ENCODE data around the gene CX3CL1.
"Not testable (repeated sequence)": the region's sequence is repeated elsewhere in the genome, so short reads cannot be mapped to it uniquely, and the experiment has no call there.

CX3CL1 gene

GRCh38 chr16:57358086-57358420 lies 14.2 kb upstream of the CX3CL1 start:
- no peak for DNase-seq

- DNase-seq = no peak
Measured at GRCh38 chr16:57358527-57359095, 13.7 kb upstream of the CX3CL1 start, which contains the start of gene CCL22. Gene CCL22, plus strand, starts transcription at chr16:57358783. Its CDS starts 34 bp downstream, at chr16:57358817.

- no peak for DNase-seq
Measured at GRCh38 chr16:57360321-57360935, 11.9 kb upstream of the CX3CL1 start.

- DNase-seq = no peak
Measured at GRCh38 chr16:57361404-57361803, 10.9 kb upstream of the CX3CL1 start.

DNA sequence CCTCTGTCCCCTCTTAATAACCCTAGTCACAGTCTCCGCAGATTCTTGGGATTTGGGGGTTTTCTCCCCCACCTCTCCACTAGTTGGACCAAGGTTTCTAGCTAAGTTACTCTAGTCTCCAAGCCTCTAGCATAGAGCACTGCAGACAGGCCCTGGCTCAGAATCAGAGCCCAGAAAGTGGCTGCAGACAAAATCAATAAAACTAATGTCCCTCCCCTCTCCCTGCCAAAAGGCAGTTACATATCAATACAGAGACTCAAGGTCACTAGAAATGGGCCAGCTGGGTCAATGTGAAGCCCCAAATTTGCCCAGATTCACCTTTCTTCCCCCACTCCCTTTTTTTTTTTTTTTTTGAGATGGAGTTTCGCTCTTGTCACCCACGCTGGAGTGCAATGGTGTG lies 8.1 kb upstream of the CX3CL1 start:
- no peak for DNase-seq

- no peak for DNase-seq
Measured at GRCh38 chr16:57366544-57367040, 5.7 kb upstream of the CX3CL1 start.

- DNase-seq = no peak
Measured at GRCh38 chr16:57367116-57367752, 5.1 kb upstream of the CX3CL1 start.

- no peak for DNase-seq
Measured at GRCh38 chr16:57371494-57372371, 557 bp upstream of the CX3CL1 start.

GRCh38 chr16:57373117-57373947 lies 1.0 kb downstream of the CX3CL1 start:
- no peak for DNase-seq

GRCh38 chr16:57374067-57374534 lies 1.8 kb downstream of the CX3CL1 start:
- no peak for DNase-seq

DNA sequence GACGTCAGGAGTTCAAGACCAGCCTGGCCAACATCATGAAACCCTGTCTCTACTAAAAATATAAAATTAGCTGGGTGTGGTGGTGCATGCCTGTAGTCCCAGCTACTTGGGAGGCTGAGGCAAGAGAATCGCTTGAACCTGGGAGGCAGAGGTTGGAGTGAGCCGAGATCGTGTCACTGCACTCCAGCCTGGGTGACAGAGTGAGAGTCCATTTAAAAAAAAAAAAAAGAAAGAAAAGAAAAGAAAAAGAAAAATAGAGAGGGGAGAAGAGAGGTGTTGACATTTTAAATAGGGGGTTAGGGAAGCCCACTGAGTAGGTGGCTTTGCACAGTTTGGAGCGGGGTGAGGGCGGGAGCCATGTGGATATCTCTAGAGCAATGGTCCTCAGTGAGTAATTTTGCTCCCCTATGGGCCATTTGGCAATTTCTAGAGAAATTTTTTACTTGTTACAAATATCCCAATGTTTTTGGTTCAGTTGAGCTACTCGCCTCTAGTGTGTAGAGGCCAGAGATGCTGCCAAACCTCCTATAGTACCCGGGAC lies 2.7 kb downstream of the CX3CL1 start:
- DNase-seq = not testable (repeated sequence)

DNA sequence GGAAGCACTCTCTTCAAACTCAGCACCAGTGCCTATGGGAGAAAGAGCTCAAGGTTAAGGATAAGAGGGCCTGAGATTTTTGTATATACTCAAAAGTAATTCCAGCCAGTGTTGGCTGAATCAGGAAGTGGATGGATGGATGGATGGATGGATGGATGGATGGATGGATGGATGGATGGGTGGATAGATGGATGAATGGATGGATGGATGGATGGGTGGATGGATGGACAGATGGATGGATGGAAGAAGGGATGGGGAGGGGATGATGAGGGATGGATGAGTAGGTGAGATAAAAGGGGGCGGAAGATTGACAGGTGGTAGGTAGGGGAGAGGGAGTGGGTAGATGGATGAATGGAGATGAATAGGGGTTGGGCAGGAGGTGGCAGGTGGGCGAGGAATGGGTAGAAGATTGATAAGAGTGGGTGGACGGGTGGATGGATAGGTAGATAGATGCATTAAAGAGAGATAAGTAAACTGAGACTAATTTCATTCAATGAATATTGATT lies 4.1 kb downstream of the CX3CL1 start:
- no peak for DNase-seq

- DNase-seq = no peak
Measured at GRCh38 chr16:57377080-57377841, 5.0 kb downstream of the CX3CL1 start.

- no peak for DNase-seq
Measured at GRCh38 chr16:57379579-57379978, 7.3 kb downstream of the CX3CL1 start.

GRCh38 chr16:57380671-57381462 lies 8.6 kb downstream of the CX3CL1 start:
- no peak for DNase-seq

- DNase-seq = no peak
Measured at GRCh38 chr16:57381791-57382534, 9.7 kb downstream of the CX3CL1 start.

GRCh38 chr16:57382535-57383275 lies 10.4 kb downstream of the CX3CL1 start:
- DNase-seq = no peak
